Activated CD4-positive, alpha-beta T cell treated with anti-CD3 and anti-CD28 coated beads for 36 hours (primary cell): ENCODE measurements around the gene MAGEC3. TPM values are rescaled to one million over a fixed set of nuclear protein-coding genes. Genes with fewer than 3 reads are reported as not detected.

Experiments
- ATAC-seq: fragments of 200-7000 bp; cut with Tn5 transposase; one replicate; pipeline ENCODE4 v1.10.0; 2021; ENCODE audit warnings: mild to moderate bottlenecking, moderate library complexity
- CTCF ChIA-PET: fragments of 350-600 bp; sonication (Branson Sonifier 250); formaldehyde crosslinking; loops from one replicate; lab custom pipeline; 2021; ENCODE audit warnings: antibody characterized with exemption; lab: Charles Lee
- POLR2A ChIA-PET: fragments of 350-600 bp; sonication (Branson Sonifier 250); formaldehyde crosslinking; loops from one replicate; lab custom pipeline; 2021; ENCODE audit warnings: antibody characterized with exemption, inconsistent platforms; lab: Charles Lee
- DNase-seq: peaks from one replicate; pipeline ENCODE4 v3.0.0-alpha.2; 2020
- H3K27ac Mint-ChIP-seq: one replicate; pipeline ENCODE4 v1.8.0; 2021; ENCODE audit warnings: mixed read lengths
- H3K27me3 Mint-ChIP-seq: one replicate; pipeline ENCODE4 v1.8.0; 2021; ENCODE audit warnings: mixed read lengths
- H3K36me3 Mint-ChIP-seq: one replicate; pipeline ENCODE4 v1.8.0; 2021; ENCODE audit warnings: low read depth, mixed read lengths
- H3K4me1 Mint-ChIP-seq: one replicate; pipeline ENCODE4 v1.8.0; 2021; ENCODE audit warnings: mixed read lengths
- H3K4me3 Mint-ChIP-seq: one replicate; pipeline ENCODE4 v1.8.0; 2021; ENCODE audit warnings: mild to moderate bottlenecking, moderate library complexity, mixed read lengths
- H3K9me3 Mint-ChIP-seq: one replicate; pipeline ENCODE4 v1.8.0; 2021; ENCODE audit warnings: low read depth, mixed read lengths
- intact Hi-C, 2 experiments: fragments of 100-400 bp; cut with DNase I in 1 of 2; cut with micrococcal nuclease in 1 of 2; formaldehyde crosslinking; loops; one replicate each; pipeline versions ENCODE4 v1.14.2 to v1.15.1; 2022 to 2024; cut with DNase I, micrococcal nuclease
- total RNA-seq, 2 experiments: library from RNA; stranded (reverse); gene quantifications; one replicate each; pipeline ENCODE4 v1.2.3, GENCODE V29; 2021

MAGEC3 gene
- total RNA-seq, 2 experiments from 2014 or later: not detected

- CTCF ChIA-PET: no interaction called here
- DNase-seq (no peak), ATAC-seq (no peak)
- H3K4me1 Mint-ChIP-seq: no peaks in the 10 kb centered on the region
- H3K9me3 Mint-ChIP-seq: no peaks in the 10 kb centered on the region
- H3K27me3 Mint-ChIP-seq: no peaks in the 10 kb centered on the region
- no peak overlapping the region for H3K27ac Mint-ChIP-seq
- POLR2A ChIA-PET: no interaction called here
- no peaks in the 10 kb centered on the region for H3K36me3 Mint-ChIP-seq
- intact Hi-C loops: no loop called here
- H3K4me3 Mint-ChIP-seq: no peak overlapping the region
These were observed 64.2 kb downstream of the MAGEC3 start for GRCh38 chrX:141902366-141902765.

- intact Hi-C loops: no loop called here
- H3K4me3 Mint-ChIP-seq: no peak within 1 kb of the TSS
- H3K36me3 Mint-ChIP-seq: no peaks in the 10 kb centered on the region
- H3K4me1 Mint-ChIP-seq: no peaks in the 10 kb centered on the region
- no peaks in the 10 kb centered on the region for H3K27me3 Mint-ChIP-seq
- ATAC-seq (no peak), DNase-seq (no peak)
- H3K27ac Mint-ChIP-seq: no peak within 1 kb of the TSS
- H3K9me3 Mint-ChIP-seq: no peaks in the 10 kb centered on the region
- CTCF ChIA-PET: no interaction called here
- POLR2A ChIA-PET: no interaction called here
These were observed 65.5 kb downstream of the MAGEC3 start, which contains the start of gene MAGEC1 for GRCh38 chrX:141903400-141904155. Gene MAGEC1, plus strand, starts transcription at chrX:141903894. Its CDS starts 1,179 bp downstream, at chrX:141905073.

- Mint-ChIP-seq H3K4me1 (no peaks in the 10 kb centered on the region), H3K9me3 (no peaks in the 10 kb centered on the region), H3K27me3 (no peaks in the 10 kb centered on the region), H3K4me3 (no peak overlapping the region), H3K36me3 (no peaks in the 10 kb centered on the region), H3K27ac (no peak overlapping the region)
- ATAC-seq: no peak
- no peak for DNase-seq
- CTCF ChIA-PET: no interaction called here
- POLR2A ChIA-PET: no interaction called here
- intact Hi-C loops: no loop called here
These were observed 66.1 kb downstream of the MAGEC3 start for GRCh38 chrX:141904262-141904661.

GRCh38 chrX:141917801-141918200 is 79.7 kb downstream of the MAGEC3 start:
- no peak overlapping the region for H3K27ac Mint-ChIP-seq
- intact Hi-C loops: no loop called here
- DNase-seq: no peak
- no peak overlapping the region for H3K4me3 Mint-ChIP-seq
- no peaks in the 10 kb centered on the region for H3K4me1 Mint-ChIP-seq
- H3K36me3 Mint-ChIP-seq: no peaks in the 10 kb centered on the region
- POLR2A ChIA-PET: no interaction called here
- no peaks in the 10 kb centered on the region for H3K27me3 Mint-ChIP-seq
- no peak for ATAC-seq
- peaks cover 3% of the 10 kb centered on the region for H3K9me3 Mint-ChIP-seq
- CTCF ChIA-PET: no interaction called here

GRCh38 chrX:141924293-141924692 is 86.2 kb downstream of the MAGEC3 start:
- H3K27me3 Mint-ChIP-seq: no peaks in the 10 kb centered on the region
- no peaks in the 10 kb centered on the region for H3K9me3 Mint-ChIP-seq
- H3K4me3 Mint-ChIP-seq: no peak overlapping the region
- ATAC-seq: no peak
- no peak for DNase-seq
- ChIA-PET CTCF (no interaction called here), POLR2A (no interaction called here)
- intact Hi-C loops: no loop called here
- no peaks in the 10 kb centered on the region for H3K4me1 Mint-ChIP-seq
- no peaks in the 10 kb centered on the region for H3K36me3 Mint-ChIP-seq
- H3K27ac Mint-ChIP-seq: no peak overlapping the region

GRCh38 chrX:141928432-141928831 is 90.3 kb downstream of the MAGEC3 start:
- H3K9me3 Mint-ChIP-seq: no peaks in the 10 kb centered on the region
- H3K4me3 Mint-ChIP-seq: no peak overlapping the region
- POLR2A ChIA-PET: no interaction called here
- CTCF ChIA-PET: no interaction called here
- intact Hi-C loops: no loop called here
- no peaks in the 10 kb centered on the region for H3K27me3 Mint-ChIP-seq
- ATAC-seq: no peak
- no peaks in the 10 kb centered on the region for H3K36me3 Mint-ChIP-seq
- H3K27ac Mint-ChIP-seq: no peak overlapping the region
- H3K4me1 Mint-ChIP-seq: no peaks in the 10 kb centered on the region
- DNase-seq: no peak

- H3K9me3 Mint-ChIP-seq: peaks cover 2% of the 10 kb centered on the region
- ChIA-PET CTCF (no interaction called here), POLR2A (no interaction called here)
- no peaks in the 10 kb centered on the region for H3K27me3 Mint-ChIP-seq
- H3K36me3 Mint-ChIP-seq: no peaks in the 10 kb centered on the region
- H3K4me3 Mint-ChIP-seq: no peak overlapping the region
- no peak for ATAC-seq
- intact Hi-C loops: no loop called here
- H3K27ac Mint-ChIP-seq: no peak overlapping the region
- no peaks in the 10 kb centered on the region for H3K4me1 Mint-ChIP-seq
- no peak for DNase-seq
These were observed 96.0 kb downstream of the MAGEC3 start for GRCh38 chrX:141934059-141934641.

GRCh38 chrX:141935645-141936044 is 97.5 kb downstream of the MAGEC3 start:
- H3K27ac Mint-ChIP-seq: no peak overlapping the region
- CTCF ChIA-PET: no interaction called here

GRCh38 chrX:141936080-141936479 is 98.0 kb downstream of the MAGEC3 start:
- ChIA-PET POLR2A (no interaction called here), CTCF (no interaction called here)
- peaks cover 2% of the 10 kb centered on the region for H3K9me3 Mint-ChIP-seq
- no peak for DNase-seq
- H3K36me3 Mint-ChIP-seq: no peaks in the 10 kb centered on the region
- H3K27me3 Mint-ChIP-seq: no peaks in the 10 kb centered on the region
- H3K4me1 Mint-ChIP-seq: no peaks in the 10 kb centered on the region
- intact Hi-C loops: no loop called here
- H3K27ac Mint-ChIP-seq: no peak overlapping the region
- H3K4me3 Mint-ChIP-seq: no peak overlapping the region
- no peak for ATAC-seq

More at GRCh38 chrX:141935645-141936044, 97.5 kb downstream of the MAGEC3 start:
- Mint-ChIP-seq H3K4me3 (no peak overlapping the region), H3K4me1 (no peaks in the 10 kb centered on the region), H3K36me3 (no peaks in the 10 kb centered on the region), H3K9me3 (peaks cover 2% of the 10 kb centered on the region), H3K27me3 (no peaks in the 10 kb centered on the region)
- intact Hi-C loops: no loop called here
- POLR2A ChIA-PET: no interaction called here
- no peak for DNase-seq
- ATAC-seq: no peak

GRCh38 chrX:141941234-141941633 is 103.1 kb downstream of the MAGEC3 start:
- POLR2A ChIA-PET: no interaction called here
- no peaks in the 10 kb centered on the region for H3K27me3 Mint-ChIP-seq
- H3K36me3 Mint-ChIP-seq: no peaks in the 10 kb centered on the region
- no peak for DNase-seq
- intact Hi-C loops: no loop called here
- CTCF ChIA-PET: no interaction called here
- peaks cover under 1% of the 10 kb centered on the region for H3K9me3 Mint-ChIP-seq
- H3K27ac Mint-ChIP-seq: no peak overlapping the region
- H3K4me3 Mint-ChIP-seq: no peak overlapping the region
- ATAC-seq: no peak
- no peaks in the 10 kb centered on the region for H3K4me1 Mint-ChIP-seq

- DNase-seq: no peak
- CTCF ChIA-PET: no interaction called here
- Mint-ChIP-seq H3K27ac (no peak overlapping the region), H3K27me3 (no peaks in the 10 kb centered on the region), H3K36me3 (no peaks in the 10 kb centered on the region), H3K4me3 (no peak overlapping the region), H3K4me1 (no peaks in the 10 kb centered on the region), H3K9me3 (no peaks in the 10 kb centered on the region)
- intact Hi-C loops: no loop called here
- ATAC-seq: no peak
- POLR2A ChIA-PET: no interaction called here
These were observed 107.3 kb downstream of the MAGEC3 start for GRCh38 chrX:141945426-141945825.

- H3K4me3 Mint-ChIP-seq: no peak overlapping the region
- ChIA-PET POLR2A (no interaction called here), CTCF (no interaction called here)
- no peaks in the 10 kb centered on the region for H3K9me3 Mint-ChIP-seq
- DNase-seq (no peak), ATAC-seq (no peak)
- H3K4me1 Mint-ChIP-seq: no peaks in the 10 kb centered on the region
- no peaks in the 10 kb centered on the region for H3K27me3 Mint-ChIP-seq
- no peak overlapping the region for H3K27ac Mint-ChIP-seq
- no peaks in the 10 kb centered on the region for H3K36me3 Mint-ChIP-seq
- intact Hi-C loops: no loop called here
These were observed 109.2 kb downstream of the MAGEC3 start for GRCh38 chrX:141947350-141947749.
